Keratinocyte (primary cell): Measurements from ENCODE around the gene AKR1C1. TPM values are rescaled to one million over a fixed set of nuclear protein-coding genes. Genes with fewer than 3 reads are reported as not detected.
"Not testable (repeated sequence)": the region's sequence is repeated elsewhere in the genome, so short reads cannot be mapped to it uniquely, and the experiment has no call there.

Experiments used
- DNase-seq: peaks from one replicate; pipeline ENCODE4 v3.0.0-alpha.2; 2011; ENCODE audit warnings: low read depth, missing footprints, low spot score
- FAIRE-seq: peaks from 2 replicates; lab custom pipeline; 2011; peaks lifted over from hg19 to GRCh38; lab: Jason Lieb, UNC
- H2AFZ ChIP-seq: 2 replicates; pipeline ENCODE4 v1.6.0; 2012; ENCODE audit warnings: low read length, control low read depth, inconsistent platforms; ENCODE audit not compliant: control insufficient read depth
- H3K27ac ChIP-seq: 2 replicates; pipeline ENCODE4 v1.5.1; 2011; ENCODE audit warnings: low read length; ENCODE audit not compliant: control insufficient read depth, insufficient read depth
- H3K27me3 ChIP-seq: 3 replicates; pipeline ENCODE4 v1.6.0; 2011; ENCODE audit warnings: low read length; ENCODE audit not compliant: control insufficient read depth, insufficient read depth; ENCODE audit errors: extremely low read depth
- H3K36me3 ChIP-seq, 2 experiments: 2 replicates in 1 of 2; 3 replicates in 1 of 2; pipeline ENCODE4 v1.5.1; 2011; ENCODE audit warnings: low read length in 2 of 2, mild to moderate bottlenecking in 1 of 2; ENCODE audit not compliant: control insufficient read depth in 2 of 2, insufficient read depth in 2 of 2; ENCODE audit errors: extremely low read depth in 1 of 2
- H3K4me1 ChIP-seq: 3 replicates; pipeline ENCODE4 v1.5.1; 2011; ENCODE audit warnings: low read length; ENCODE audit not compliant: control insufficient read depth, insufficient read depth; ENCODE audit errors: extremely low read depth
- H3K4me2 ChIP-seq: 3 replicates; pipeline ENCODE4 v1.6.0; 2011; ENCODE audit warnings: low read depth, low read length; ENCODE audit not compliant: control insufficient read depth, insufficient read depth; ENCODE audit errors: extremely low read depth
- H3K4me3 ChIP-seq, 3 experiments: fragments of 200-600 bp in 1 of 3; sonication (generic) in 1 of 3; 2 replicates in 2 of 3; 3 replicates in 1 of 3; pipeline ENCODE4 v1.5.1; 2011 to 2016; ENCODE audit warnings: low read length in 3 of 3, mild to moderate bottlenecking in 3 of 3, control low read depth in 2 of 3, inconsistent platforms in 1 of 3, low read depth in 1 of 3, mixed read lengths in 1 of 3, mixed run types in 1 of 3, moderate library complexity in 1 of 3; ENCODE audit not compliant: control insufficient read depth in 2 of 3, insufficient read depth in 2 of 3; ENCODE audit errors: extremely low read depth in 1 of 3
- H3K79me2 ChIP-seq: 2 replicates; pipeline ENCODE4 v1.6.0; 2012; ENCODE audit warnings: low read length; ENCODE audit not compliant: control insufficient read depth, insufficient read depth
- H3K9ac ChIP-seq: 3 replicates; pipeline ENCODE4 v1.6.0; 2011; ENCODE audit warnings: low read length; ENCODE audit not compliant: control insufficient read depth, insufficient read depth; ENCODE audit errors: extremely low read depth
- H3K9me1 ChIP-seq: 3 replicates; pipeline ENCODE4 v1.6.0; 2011; ENCODE audit warnings: low read length; ENCODE audit not compliant: control insufficient read depth, insufficient read depth; ENCODE audit errors: extremely low read depth
- H3K9me3 ChIP-seq: 2 replicates; pipeline ENCODE4 v1.5.1; 2012; ENCODE audit warnings: low read depth, low read length; ENCODE audit not compliant: control insufficient read depth
- H4K20me1 ChIP-seq: 3 replicates; pipeline ENCODE4 v1.6.0; 2011; ENCODE audit warnings: low read length; ENCODE audit not compliant: control insufficient read depth, insufficient read depth; ENCODE audit errors: extremely low read depth
- CTCF ChIP-seq, 3 experiments: IDR thresholded peaks in 1 of 3; conservative IDR thresholded peaks in 1 of 3; optimal IDR thresholded peaks in 1 of 3; 2 replicates in 2 of 3; 3 replicates in 1 of 3; pipeline versions ENCODE3 to v1.5.1; 2011; ENCODE audit warnings: low read length in 3 of 3, mild to moderate bottlenecking in 3 of 3, moderate library complexity in 2 of 3, control low read depth in 1 of 3, inconsistent platforms in 1 of 3; ENCODE audit not compliant: insufficient read depth in 2 of 3; ENCODE audit errors: extremely low read depth in 1 of 3
- EZH2 ChIP-seq: IDR thresholded peaks from one replicate; pipeline ENCODE4 v1.6.1; 2012; ENCODE audit warnings: inconsistent platforms, mild to moderate bottlenecking, low read length, moderate library complexity
- dilution Hi-C: fragments of 300-500 bp; cut with MboI; formaldehyde crosslinking; loops from one replicate; pipeline ENCODE4 v1.7.0; 2020; ENCODE audit warnings: low sequenced_read_pairs; ENCODE audit not compliant: extremely low pct_ligation_motif_present
- polyA plus RNA-seq, 5 experiments: library from polyadenylated mRNA; depleted of rRNA in 3 of 5; stranded (reverse) in 3 of 5; stranded (forward) in 1 of 5; unstranded in 1 of 5; fragments of >200 nt; gene quantifications; 1 replicate in 1 of 5; 2 replicates in 3 of 5; 3 replicates in 1 of 5; pipeline versions ENCODE4 v1.2.1 to v1.2.3, GENCODE V29; 2011 to 2012; ENCODE audit warnings: missing spikeins in 2 of 5, low read depth in 1 of 5, low replicate concordance in 1 of 5

Gene AKR1C1
- polyA plus RNA-seq, 1 donor (not counting 4 experiments of a cell fraction or from before 2014, with no cell fraction given), result 28.1 TPM

- Histone ChIP-seq H3K9me1 (no peaks in the 10 kb centered on the region), H3K4me2 (peak overlapping the region; percentile 72), H3K27ac (peak overlapping the region; percentile 68), H3K9me3 (no peaks in the 10 kb centered on the region), H3K4me3 (no peak overlapping the region), H3K79me2 (no peaks in the 10 kb centered on the region), H2AFZ (peak overlapping the region; percentile 15), H3K27me3 (no peaks in the 10 kb centered on the region), H4K20me1 (no peaks in the 10 kb centered on the region), H3K4me1 (peaks cover 42% of the 10 kb centered on the region), H3K36me3 (no peaks in the 10 kb centered on the region), H3K9ac (no peak overlapping the region)
- TF ChIP-seq EZH2 (no peak), CTCF (optimal IDR thresholded peaks at IDR 0.05 in 1 of 3, IDR thresholded peaks at IDR 0.05 in 1 of 3, conservative IDR thresholded peaks at IDR 0.05 in 1 of 3; ENCODE audit: extremely low read depth in 1 of 3, insufficient read depth in 2 of 3, low read length in 3 of 3) (no peak)
- dilution Hi-C loops, result no loop called here
- FAIRE-seq (peak; percentile 95), DNase-seq (no peak)
These were observed 23.8 kb upstream of the AKR1C1 start for GRCh38 chr10:4939224-4940072.

DNA sequence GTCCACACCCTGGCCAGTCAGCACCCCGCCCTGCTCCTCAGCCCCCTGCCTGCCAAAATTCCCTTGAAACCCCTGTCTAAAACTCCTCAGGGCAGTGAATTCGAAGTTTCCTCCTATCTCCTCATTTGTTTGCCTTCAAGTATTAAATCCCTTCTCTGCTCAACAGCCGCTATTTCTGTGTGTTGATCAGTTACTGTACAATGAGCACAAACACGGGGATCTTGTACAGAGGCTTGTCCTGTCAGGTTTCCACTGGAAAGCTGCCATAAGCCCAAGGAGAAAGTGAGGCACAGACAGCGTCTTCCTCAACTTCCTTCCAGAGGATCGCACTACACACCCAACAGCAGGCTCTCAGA is 23.2 kb upstream of the AKR1C1 start:
- H3K9me1 ChIP-seq, H3K4me3 ChIP-seq, H3K9me3 ChIP-seq, DNase-seq, FAIRE-seq, H3K79me2 ChIP-seq, H3K36me3 ChIP-seq, H3K27me3 ChIP-seq, H4K20me1 ChIP-seq, dilution Hi-C loops: not testable (repeated sequence)
- Histone ChIP-seq H3K4me1 (peaks cover 42% of the 10 kb centered on the region), H3K27ac (peak overlapping the region; percentile 68), H3K9ac (peak overlapping the region; percentile 44), H3K4me2 (peak overlapping the region; percentile 72), H2AFZ (peak overlapping the region; percentile 10)

DNA sequence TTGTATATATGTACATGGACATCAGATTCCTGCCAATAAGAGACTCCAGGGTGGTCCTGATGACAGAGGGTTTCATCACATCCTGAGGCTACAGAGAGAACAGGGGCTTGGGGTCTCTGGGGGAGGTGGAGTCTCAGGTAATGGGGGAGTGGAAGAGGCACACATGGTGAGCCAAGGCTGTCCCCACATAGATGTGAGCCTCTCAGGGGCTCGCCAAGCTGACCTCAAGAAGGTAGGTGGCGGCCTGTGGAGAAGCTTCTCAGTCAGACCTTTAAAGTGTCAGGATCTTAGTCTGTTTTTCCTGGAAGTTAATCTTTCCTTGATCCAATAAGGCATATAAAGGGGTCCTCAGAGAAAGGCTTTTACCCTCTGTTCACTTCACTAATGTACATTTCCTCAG is 22.3 kb upstream of the AKR1C1 start:
- H3K36me3 ChIP-seq, H3K4me2 ChIP-seq, DNase-seq, H3K4me3 ChIP-seq, FAIRE-seq, H3K9me1 ChIP-seq, H3K79me2 ChIP-seq, H2AFZ ChIP-seq, H3K9ac ChIP-seq, H3K27me3 ChIP-seq, dilution Hi-C loops, H3K9me3 ChIP-seq, H4K20me1 ChIP-seq: not testable (repeated sequence)
- peaks cover 42% of the 10 kb centered on the region for H3K4me1 ChIP-seq
- H3K27ac ChIP-seq, result peak overlapping the region; percentile 58
